Lung (tissue), 12 donors: Measurements from ENCODE around the gene ACTN4. TPM values are rescaled to one million over a fixed set of nuclear protein-coding genes. Genes with fewer than 3 reads are reported as not detected.

Experiments used
- ATAC-seq: fragments of 200-7000 bp; cut with Tn5 transposase; one replicate; pipeline ENCODE4 v1.9.1; 2020; ENCODE audit warnings: moderate number of reproducible peaks; ENCODE audit not compliant: insufficient read depth, low FRiP score
- DNase-seq, 3 donors: peaks; one replicate each; pipeline ENCODE4 v3.0.0-alpha.2; 2013 to 2017
- H3K27ac ChIP-seq, 2 donors: one replicate each; pipeline ENCODE4 v1.5.1; 2013; ENCODE audit warnings: mild to moderate bottlenecking in 2 of 2, moderate library complexity in 2 of 2, control low read depth in 1 of 2, inconsistent platforms in 1 of 2, low read depth in 1 of 2, low read length in 1 of 2
- H3K27me3 ChIP-seq, 3 donors: one replicate each; pipeline ENCODE4 v1.5.1; 2013; ENCODE audit warnings: low read length in 2 of 3; ENCODE audit not compliant: control insufficient read depth in 3 of 3, insufficient read depth in 3 of 3
- H3K36me3 ChIP-seq, 4 donors: one replicate each; pipeline ENCODE4 v1.5.1; 2013; ENCODE audit warnings: low read length in 4 of 4, mild to moderate bottlenecking in 1 of 4, moderate library complexity in 1 of 4; ENCODE audit not compliant: control insufficient read depth in 4 of 4, insufficient read depth in 4 of 4
- H3K4me1 ChIP-seq, 5 donors: one replicate each; pipeline ENCODE4 v1.5.1; 2013; ENCODE audit warnings: low read length in 5 of 5, mild to moderate bottlenecking in 2 of 5, moderate library complexity in 1 of 5; ENCODE audit not compliant: control insufficient read depth in 5 of 5, insufficient read depth in 5 of 5
- H3K4me3 ChIP-seq: one replicate; pipeline ENCODE4 v1.5.1; 2013; ENCODE audit warnings: mild to moderate bottlenecking, control low read depth, moderate library complexity
- H3K9ac ChIP-seq, 2 donors: one replicate each; pipeline ENCODE4 v1.5.1; 2013; ENCODE audit warnings: low read length in 2 of 2, control low read depth in 1 of 2; ENCODE audit not compliant: insufficient read depth in 1 of 2
- H3K9me3 ChIP-seq, 4 donors: one replicate each; pipeline ENCODE4 v1.5.1; 2013; ENCODE audit warnings: low read length in 3 of 4, mild to moderate bottlenecking in 1 of 4, moderate library complexity in 1 of 4; ENCODE audit not compliant: control insufficient read depth in 4 of 4, insufficient read depth in 3 of 4
- CTCF ChIP-seq: IDR thresholded peaks from 2 replicates; pipeline ENCODE4 v1.5.1; 2012; ENCODE audit warnings: mild to moderate bottlenecking; ENCODE audit errors: control extremely low read depth, extremely low read depth
- WGBS, 2 donors: extraction: QIAGEN DNeasy Blood & Tissue Kit; methylation state at CpG; one replicate each; pipeline ENCODE4 v1.1.7; 2013; 5-methylcytosine and 5-hydroxymethylcytosine counted together
- polyA plus RNA-seq, 2 donors: library from polyadenylated mRNA; stranded (reverse); fragments of 200-250 nt; gene quantifications; one replicate each; pipeline ENCODE4 v1.2.1, GENCODE V29; 2013
- total RNA-seq, 2 donors: library from RNA; depleted of rRNA in 1 of 2; stranded (reverse); fragments of >200 nt in 1 of 2; gene quantifications; one replicate each; pipeline ENCODE4 v1.2.1, GENCODE V29; 2014 to 2021
- donor health status: control.
- donor health status: control.
- donor health status: Bipolar disorder and iron deficiency.
- donor health status: healthy.
- donor health status: DM: yes; HTN: yes; CAD: no.

ACTN4 gene
- total and polyA plus RNA-seq, 4 donors = 229 to 552 (median 367) TPM

- peak; percentile 55 for TF ChIP-seq CTCF
- Histone ChIP-seq H3K27me3 (no peaks in the 10 kb centered on the region), H3K4me3 (no peak overlapping the region), H3K27ac (peak overlapping the region in 1 of 2 donors; percentile 17), H3K4me1 (peaks cover 0 to 15% (median 0%) of the 10 kb centered on the region in 5 donors), H3K9ac (no peak overlapping the region), H3K9me3 (no peaks in the 10 kb centered on the region), H3K36me3 (peaks cover 8 to 55% (median 25%) of the 10 kb centered on the region in 4 donors)
- ATAC-seq (no peak), DNase-seq (peak; percentile 49 to 75 (median 58))
- WGBS, 2 donors = 76 to 79% methylated on average over 17 of the region's 17 CpGs
Observed at GRCh38 chr19:38729653-38730469, 82.4 kb downstream of the ACTN4 start.

- peaks cover 5 to 49% (median 21%) of the 10 kb centered on the region in 4 donors for H3K36me3 ChIP-seq
- 90 to 93% methylated on average over 7 of the region's 7 CpGs for WGBS, 2 donors
Observed at GRCh38 chr19:38730470-38730730, 83.0 kb downstream of the ACTN4 start.

GRCh38 chr19:38730731-38731589 is 83.5 kb downstream of the ACTN4 start:
- WGBS, 2 donors = 93 to 96% methylated on average over 19 of the region's 19 CpGs
- peak in 1 of 3 donors; percentile 9 for DNase-seq
- no peak for ATAC-seq
- Histone ChIP-seq H3K9me3 (no peaks in the 10 kb centered on the region), H3K4me1 (peaks cover 0 to 18% (median 0%) of the 10 kb centered on the region in 5 donors), H3K9ac (no peak overlapping the region), H3K4me3 (no peak overlapping the region), H3K27ac (peak overlapping the region in 1 of 2 donors; percentile 63), H3K36me3 (peaks cover 5 to 45% (median 20%) of the 10 kb centered on the region in 4 donors), H3K27me3 (no peaks in the 10 kb centered on the region)
- TF ChIP-seq CTCF = no peak

More at GRCh38 chr19:38730470-38730730, 83.0 kb downstream of the ACTN4 start:
- Histone ChIP-seq H3K27me3 (no peaks in the 10 kb centered on the region), H3K4me3 (no peak overlapping the region), H3K27ac (peak overlapping the region in 1 of 2 donors; percentile 63), H3K9ac (no peak overlapping the region), H3K9me3 (no peaks in the 10 kb centered on the region), H3K4me1 (peaks cover 0 to 17% (median 0%) of the 10 kb centered on the region in 5 donors)
- TF ChIP-seq CTCF = no peak
- ATAC-seq (no peak), DNase-seq (no peak)
